HG03159 (cell line): Measurements from ENCODE around the gene HS3ST2.
"Not testable (repeated sequence)": the region's sequence is repeated elsewhere in the genome, so short reads cannot be mapped to it uniquely, and the experiment has no call there.

ENCODE experiments used
- ATAC-seq: cut with Tn5 transposase; IDR thresholded peaks from one replicate; pipeline ENCODE4 v1.9.1; 2021; ENCODE audit warnings: mild to moderate bottlenecking, moderate library complexity; ENCODE audit not compliant: unreplicated experiment

HS3ST2 gene

DNA sequence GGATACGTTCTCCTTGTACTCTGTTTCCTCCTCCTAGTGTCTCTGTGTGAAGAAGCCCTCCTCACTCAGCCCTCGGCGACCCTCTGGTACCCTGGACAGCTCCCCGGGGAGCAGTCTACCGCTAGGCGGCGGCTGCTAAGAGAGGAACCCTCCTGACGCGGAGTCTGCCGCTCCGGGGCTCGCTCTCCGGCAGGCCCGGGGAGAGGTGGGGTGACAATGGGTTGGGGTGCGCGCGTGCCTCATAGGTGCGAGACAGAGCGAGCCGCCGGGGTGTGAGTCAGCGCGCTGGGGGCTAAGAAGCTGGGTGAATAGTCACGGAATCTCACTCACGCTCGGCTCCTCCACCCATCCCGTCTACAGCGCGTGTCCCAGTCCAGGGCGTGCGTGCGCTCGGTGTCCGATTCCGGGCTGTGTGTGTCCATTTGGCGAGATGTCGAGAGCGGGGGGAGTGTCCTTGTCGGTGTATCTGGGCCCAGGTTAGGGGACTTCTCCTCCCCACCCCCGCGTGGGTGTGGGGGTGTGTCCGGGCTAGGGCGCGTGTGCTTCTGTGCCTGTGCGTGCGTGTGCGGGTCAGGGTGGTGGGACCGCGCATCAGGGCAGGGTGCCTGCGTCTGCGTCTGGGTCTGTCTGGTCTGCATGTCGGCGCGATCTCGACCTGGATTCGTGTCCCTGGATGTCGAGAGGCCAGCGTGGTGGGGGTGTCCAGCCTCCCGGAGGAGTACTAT is 577 bp upstream of the HS3ST2 start:
- ATAC-seq, result no peak

DNA sequence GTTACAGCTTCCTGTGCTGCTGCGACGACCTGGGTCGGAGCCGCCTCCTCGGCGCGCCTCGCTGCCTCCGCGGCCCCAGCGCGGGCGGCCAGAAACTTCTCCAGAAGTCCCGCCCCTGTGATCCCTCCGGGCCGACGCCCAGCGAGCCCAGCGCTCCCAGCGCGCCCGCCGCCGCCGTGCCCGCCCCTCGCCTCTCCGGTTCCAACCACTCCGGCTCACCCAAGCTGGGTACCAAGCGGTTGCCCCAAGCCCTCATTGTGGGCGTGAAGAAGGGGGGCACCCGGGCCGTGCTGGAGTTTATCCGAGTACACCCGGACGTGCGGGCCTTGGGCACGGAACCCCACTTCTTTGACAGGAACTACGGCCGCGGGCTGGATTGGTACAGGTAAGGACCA is 746 bp downstream of the HS3ST2 start:
- no peak for ATAC-seq

DNA sequence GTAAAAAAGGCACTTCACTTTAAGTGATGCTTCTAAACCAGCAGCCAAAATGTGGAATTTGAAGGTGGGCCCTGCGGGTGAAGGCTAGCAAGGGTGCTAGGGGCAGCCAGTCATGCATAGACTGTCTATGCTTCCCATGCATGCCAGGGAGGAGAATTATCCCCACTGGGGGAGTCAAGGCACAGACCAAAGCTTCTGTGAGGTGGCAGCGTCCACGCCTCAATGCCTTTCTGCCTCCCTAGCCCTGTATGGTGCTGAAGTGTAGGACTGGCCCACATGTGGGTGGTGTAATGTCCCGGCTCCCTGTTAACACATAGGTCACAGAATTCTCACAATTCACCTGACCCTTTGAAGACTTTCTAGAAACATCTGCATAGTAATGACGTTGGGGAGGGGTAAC is 1.9 kb downstream of the HS3ST2 start:
- no peak for ATAC-seq

DNA sequence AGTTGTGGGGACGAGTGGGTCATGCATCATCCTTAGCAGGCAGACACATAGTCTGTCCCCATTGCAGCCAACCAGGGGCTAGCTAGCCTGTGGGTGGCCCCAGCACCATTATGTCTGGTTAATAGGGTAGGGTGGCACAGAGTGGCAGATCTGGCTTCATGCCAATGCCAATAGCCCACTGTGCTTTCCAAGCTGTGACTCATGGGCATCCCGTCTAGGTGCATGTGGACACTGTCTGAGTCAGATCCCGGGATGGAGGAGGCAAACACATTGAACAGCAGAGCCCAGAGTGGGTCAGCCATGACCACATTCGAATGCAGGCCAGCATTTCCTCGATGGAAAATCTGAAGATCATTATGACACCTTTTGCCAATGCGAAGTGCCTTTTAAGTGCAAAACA is 2.5 kb downstream of the HS3ST2 start:
- ATAC-seq, result no peak

DNA sequence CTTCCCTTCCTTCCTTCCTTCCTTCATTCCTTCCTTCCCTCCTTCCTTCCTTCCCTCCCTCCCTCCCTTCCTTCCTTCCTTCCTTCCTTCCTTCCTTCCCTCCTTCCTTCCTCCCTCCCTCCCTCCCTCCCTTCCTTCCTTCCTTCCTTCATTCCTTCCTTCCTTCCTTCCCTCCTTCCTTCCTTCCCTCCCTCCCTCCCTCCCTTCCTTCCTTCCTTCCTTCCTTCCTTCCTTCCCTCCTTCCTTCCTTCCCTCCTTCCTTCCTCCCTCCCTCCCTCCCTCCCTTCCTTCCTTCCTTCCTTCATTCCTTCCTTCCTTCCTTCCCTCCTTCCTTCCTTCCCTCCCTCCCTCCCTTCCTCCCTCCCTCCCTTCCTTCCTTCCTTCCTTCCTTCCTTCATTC is 4.8 kb downstream of the HS3ST2 start:
- ATAC-seq, result not testable (repeated sequence)

DNA sequence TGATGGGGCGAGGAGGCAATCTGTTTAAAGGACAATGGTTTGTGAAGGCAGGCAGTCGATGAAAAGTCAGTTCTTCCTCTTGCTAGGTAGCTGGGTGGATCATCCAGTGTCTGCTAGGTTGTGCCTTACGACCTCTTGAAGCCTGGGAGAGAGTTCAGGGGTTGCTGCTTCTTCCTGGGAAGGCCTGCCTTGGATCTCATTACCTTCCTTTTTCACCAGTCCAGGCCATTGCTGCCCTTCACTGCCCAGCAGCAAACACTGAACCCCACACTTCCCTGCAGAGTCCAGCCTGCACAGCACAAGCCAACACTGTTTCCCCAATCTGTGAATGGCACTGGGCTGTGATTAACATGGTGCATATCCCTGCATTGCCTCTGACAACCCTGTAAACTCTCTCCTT is 24.7 kb downstream of the HS3ST2 start:
- no peak for ATAC-seq

DNA sequence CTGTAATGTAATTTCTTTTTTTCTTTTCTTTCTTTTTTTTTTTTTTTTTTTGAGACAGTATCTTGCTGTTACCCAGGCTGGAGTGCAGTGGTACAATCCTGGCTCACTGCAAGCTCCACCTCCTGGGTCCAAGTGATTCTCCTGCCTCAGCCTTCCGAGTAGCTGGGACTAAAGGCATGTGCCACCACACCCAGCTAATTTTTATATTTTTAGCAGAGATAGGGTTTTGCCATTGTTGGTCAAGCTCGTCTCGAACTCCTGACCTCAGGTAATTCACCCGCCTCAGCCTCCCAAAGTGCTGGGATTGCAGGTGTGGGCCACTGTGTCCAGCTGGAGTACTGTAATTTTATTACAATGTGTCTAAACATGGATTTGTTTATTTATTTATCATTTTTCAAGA is 28.1 kb downstream of the HS3ST2 start:
- ATAC-seq, result not testable (repeated sequence)

DNA sequence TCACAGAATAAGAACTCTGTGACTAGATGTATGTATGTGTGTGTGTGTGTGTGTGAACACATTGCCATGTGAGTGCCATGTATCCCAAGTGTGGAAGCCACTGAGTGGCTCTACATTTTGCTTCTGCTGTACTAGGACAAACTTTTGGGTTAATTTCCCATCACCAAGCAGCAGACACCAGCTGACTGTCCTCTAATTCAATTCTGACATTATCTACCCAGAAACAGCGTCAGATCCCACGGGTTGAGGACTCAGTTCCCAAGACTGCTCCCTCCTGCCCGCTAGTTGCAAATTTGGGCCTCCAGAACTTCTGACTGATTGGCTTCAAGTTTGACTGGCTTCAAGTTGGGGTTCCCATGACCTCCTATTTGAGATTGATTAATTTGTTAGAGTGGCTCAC is 29.2 kb downstream of the HS3ST2 start:
- no peak for ATAC-seq

DNA sequence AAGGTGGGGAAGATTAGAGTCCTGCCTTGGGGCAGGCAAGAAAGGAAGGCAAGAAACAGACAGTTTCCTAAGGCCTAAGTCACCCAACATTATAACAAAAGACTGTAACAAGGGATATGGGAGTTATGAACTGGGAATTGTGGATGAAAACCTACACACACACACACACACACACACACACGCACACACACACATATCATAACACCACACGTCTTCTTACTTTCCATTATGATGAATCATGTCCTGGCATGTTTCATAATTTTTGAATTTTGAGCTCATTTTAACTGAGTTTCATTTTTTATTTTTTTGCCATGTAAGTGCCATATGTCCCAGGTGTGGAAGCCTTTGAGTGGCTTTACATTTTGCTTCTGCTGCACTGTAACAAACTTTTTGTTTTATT is 29.9 kb downstream of the HS3ST2 start:
- no peak for ATAC-seq

DNA sequence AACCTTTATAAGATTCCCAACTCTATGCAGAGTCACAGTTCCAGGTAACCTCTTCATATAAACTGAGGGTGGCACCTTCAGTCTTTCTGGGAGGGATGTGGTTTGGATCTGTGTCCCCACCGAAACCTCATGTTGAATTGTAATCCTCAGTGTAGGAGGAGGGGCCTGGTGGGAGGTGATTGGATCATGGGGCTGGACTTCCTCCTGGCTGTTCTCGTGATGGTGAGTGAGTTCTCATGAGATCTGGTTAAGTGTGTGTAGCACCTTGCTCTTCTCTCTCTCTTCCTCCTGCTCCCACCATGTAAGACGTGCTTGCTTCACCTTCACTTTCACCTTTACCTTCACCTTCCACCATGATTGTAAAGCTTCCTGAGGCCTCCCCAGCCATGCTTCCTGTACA is 30.5 kb downstream of the HS3ST2 start:
- ATAC-seq, result no peak

DNA sequence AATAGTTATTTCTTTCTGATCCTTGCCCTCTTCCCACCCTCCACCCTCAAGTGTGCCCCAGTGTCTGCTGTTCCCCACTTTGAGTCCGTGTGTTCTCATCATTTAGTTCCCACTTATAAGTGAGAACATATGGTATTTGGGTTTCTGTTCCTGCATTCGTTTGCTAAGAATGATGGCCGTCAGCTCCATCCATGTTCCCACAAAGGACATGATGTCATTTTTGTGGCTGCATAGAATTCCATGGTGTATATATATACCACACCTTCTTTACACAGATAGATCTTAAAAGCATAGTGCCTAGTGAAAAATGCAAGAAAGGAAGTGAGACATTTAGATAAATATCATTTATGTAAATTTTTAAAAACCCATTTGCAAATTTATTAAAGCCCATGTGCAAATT is 33.1 kb downstream of the HS3ST2 start:
- ATAC-seq, result no peak

DNA sequence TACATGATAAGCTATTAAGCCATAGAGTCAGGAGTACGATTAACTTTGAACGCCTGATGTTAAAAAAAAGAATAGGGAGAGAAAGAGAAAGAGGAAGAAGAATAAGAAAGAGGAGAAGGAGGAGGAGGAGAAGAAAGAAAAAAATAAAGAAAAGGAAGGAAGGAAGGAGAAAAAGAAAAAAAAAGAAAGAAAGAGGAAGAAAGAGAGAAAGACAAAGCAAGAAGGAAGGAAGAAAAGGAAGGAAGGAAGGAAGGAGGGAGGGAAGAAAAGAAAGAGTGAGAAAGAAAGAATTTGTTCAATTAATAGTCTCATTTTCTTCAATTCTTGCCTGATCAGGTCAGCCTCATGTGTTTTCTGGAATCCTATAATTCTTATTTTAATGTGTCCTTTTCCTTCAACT is 33.7 kb downstream of the HS3ST2 start:
- ATAC-seq, result no peak

DNA sequence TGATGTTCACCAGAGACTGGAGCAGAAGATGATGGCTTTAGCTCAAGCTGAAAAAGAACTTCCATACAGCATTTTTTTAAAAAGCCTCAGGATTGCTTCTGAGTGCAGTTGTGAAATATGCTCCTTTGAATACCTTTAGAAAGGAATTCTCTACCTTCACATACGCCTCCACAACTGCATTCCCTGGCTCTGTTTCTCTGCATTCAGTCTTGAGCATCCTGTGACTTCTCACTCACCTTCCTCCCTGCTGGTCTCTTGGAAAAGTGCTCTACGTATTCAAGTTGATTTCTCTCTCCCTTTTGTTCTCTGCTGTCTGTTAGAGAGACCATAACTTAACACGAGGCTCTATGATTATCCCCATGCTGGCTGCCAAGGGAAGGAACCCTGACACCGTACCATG is 34.5 kb downstream of the HS3ST2 start:
- no peak for ATAC-seq

DNA sequence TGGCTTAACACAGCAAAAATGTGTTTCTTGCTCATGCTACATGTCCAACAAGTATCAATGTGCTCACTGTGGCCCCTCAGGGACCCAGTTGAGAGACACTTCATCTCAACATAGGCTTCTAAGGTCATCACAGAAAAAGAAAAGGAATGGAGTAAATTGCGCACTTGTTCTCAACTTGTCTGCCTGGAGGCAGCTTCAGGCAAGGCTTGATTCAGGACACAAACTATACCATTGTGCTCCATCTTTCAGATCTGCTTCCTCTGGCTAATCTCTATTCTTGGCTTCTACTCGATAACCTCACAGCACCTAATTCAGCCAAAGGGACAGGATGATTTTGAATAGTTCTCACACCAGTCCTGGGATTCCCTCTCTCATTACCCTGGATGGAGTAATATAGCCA is 35.6 kb downstream of the HS3ST2 start:
- ATAC-seq, result no peak

DNA sequence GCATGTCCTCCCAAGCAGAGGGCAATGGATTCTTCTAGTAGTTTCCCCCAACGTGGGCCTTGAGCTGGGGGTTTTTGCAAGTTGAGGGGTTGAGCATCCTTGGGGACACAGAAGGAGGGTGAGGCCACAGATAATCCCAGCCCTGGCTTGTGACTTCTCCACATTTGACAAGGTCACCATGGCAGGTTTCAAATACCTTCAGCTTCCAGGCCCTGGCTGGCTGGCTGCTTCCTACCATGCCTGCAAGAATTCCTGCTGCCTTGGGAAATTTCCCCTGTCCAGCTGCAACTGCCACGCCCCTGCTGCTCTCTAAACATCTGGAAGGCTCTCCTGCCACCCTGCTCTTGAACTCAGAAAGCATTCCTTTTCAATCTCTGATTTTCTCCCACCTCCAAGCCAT is 41.3 kb downstream of the HS3ST2 start:
- no peak for ATAC-seq

DNA sequence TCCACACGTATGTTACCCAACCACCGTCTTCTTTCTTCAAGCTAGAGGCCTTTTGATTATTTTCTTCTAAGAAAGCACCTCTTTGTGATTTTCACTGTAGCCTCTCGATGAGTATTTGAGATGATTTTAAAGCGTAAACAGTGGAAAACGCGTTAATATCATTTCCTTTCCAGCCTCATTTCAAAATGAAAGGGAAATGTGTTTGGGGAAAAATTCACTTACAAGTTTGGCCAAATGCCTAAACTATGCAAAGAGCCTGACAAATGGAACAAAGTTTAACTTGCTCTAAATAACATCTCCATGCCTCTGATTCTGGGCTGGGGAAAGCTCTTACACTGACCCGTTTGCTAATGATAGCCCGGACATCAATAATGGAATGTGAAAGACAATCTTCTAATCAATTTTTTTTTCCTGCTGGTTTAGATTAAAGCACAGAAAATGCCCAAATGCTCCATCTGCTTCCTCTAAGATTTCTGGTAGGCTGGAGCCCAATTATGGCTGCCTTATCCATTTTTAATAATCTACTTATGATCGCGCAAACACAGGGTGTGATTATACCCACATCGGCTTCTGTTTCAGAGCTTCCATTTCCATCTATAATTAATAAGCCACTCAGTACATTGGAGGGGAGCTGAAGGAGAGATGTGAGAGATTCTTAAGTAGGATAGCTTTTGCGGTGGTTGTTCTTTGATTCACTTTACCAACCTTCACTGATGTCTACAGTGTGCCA is 43.5 kb downstream of the HS3ST2 start:
- no peak for ATAC-seq

DNA sequence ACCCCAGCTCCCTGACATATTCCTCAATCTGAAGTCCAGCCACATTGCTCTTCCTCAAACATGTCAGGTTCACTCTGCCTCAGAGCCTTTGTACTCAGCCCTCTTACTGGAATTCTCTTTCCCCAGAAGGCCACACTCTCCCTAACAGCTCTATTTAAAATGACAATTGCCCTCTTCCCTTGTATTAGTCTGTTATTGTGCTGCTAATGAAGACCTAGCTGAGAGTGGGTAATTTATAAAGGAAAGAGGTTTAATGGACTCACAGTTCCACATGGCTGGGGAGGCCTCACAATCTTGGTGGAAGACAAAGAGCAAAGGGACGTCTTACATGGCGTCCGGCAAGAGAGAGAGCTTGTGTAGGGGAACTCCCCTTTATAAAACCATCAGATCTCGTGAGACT is 46.0 kb downstream of the HS3ST2 start:
- no peak for ATAC-seq

DNA sequence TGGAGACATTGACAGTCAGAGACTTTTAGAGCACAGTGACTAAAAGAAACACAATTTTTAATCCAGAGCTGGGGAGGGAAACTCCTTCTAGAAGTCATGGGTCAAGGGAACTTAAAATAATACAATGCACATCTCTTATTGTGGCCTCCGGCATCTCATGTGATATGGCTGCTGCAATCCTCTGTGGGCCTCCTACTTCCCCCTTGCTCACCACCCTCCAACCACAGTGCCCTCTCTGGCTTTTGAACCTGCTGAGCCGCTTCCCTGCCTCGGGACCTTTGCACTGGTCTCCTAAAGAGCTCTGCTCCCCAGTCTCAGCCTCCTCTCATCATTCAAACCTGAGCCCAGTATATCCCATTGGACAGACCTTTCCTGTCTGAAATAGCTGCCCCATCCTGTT is 47.6 kb downstream of the HS3ST2 start:
- ATAC-seq, result no peak

DNA sequence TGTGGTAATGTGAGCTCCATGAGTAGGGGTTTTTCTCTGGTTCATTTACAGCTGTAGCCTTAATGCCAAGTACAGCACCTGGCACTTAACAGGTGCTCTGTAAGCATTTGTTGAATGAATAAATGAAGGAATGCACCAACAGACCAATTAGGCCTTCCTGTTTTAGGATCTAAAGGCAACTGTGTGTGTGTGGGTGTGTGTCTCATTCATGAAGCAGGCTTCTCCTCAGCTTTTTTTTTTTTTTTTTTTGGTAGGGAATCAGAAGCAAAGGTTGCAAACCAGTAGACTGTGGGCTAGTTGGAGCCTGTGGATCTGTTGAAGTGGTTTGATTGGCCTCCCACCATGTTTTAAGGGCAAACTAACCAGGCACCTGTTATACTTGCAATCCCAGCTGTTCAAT is 48.1 kb downstream of the HS3ST2 start:
- no peak for ATAC-seq

DNA sequence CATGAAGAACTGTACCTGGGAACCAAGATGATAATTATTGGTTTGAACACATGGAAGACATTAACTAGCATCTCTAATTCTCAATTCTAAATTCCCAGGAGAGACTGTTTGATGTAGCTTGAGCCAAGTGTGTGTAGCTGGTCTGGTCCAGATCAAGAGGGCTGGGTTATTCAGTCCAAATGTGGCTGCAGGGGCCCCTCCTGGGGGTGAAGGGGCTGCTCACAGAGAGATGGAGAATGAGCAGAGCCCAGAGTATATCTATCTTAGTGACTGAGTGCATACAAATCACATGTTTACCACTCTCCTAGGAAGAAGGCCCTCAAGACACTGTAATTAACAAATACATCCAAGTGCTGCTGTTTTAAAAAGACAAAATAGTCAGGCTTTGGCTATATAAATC is 50.4 kb downstream of the HS3ST2 start:
- no peak for ATAC-seq

DNA sequence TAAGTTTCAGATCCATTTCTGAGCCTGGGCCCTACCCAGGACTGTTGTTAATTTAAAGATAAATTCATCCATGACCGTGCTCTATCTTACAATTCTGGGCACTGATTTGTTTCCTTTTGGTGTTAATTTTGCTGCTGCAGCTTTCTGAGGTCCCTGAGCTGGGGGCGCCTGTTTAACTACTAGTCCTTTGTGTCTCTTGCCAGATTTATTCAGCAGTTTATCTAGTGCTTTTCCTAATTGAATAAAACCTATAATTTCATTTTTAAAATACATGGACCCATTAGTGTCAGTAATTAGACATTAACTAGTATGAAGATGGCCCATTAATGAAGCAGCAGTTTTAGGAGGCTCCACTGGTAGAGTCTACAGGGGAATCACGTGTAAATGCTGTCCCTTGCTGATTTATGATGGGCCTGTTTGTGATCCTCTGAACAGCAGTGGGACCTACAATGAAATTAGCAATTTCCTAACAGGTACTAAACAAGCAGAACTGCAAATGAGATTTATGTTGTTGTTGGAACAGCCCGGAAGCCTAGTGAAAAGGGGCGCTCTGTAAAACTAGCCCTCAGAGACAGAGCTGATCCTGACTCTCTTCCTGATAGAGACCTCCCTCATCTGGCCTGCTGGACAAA is 54.7 kb downstream of the HS3ST2 start:
- no peak for ATAC-seq

DNA sequence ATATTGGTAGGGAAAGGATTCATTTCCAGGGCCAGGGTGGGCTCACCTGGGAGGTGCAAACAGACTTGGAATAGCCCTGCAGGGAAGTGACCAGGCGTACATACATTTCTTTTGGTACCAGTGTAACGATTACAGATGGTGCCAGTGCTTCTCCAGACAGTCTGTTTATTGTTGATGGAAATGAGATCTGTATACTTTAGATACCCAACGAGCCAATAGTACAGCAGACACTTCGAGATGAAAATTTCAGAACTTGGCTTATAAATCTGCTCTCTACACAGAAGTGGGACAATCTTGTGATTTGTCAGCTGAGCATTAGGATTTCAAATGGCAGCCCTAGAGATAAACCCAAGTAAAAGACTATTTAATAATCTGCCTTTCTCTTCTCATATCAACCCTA is 57.9 kb downstream of the HS3ST2 start:
- no peak for ATAC-seq
